Measurements from ENCODE around the gene SENP1. TPM values are rescaled to one million over a fixed set of nuclear protein-coding genes. Genes with fewer than 3 reads are reported as not detected.

The SENP1 gene
- total RNA-seq, 2 donors from 2014 or later, result 11.6 to 13.9 TPM

GRCh38 chr12:48135027-48135426, 29.1 kb upstream of the SENP1 start:
- TF ChIP-seq, protein P1, sequence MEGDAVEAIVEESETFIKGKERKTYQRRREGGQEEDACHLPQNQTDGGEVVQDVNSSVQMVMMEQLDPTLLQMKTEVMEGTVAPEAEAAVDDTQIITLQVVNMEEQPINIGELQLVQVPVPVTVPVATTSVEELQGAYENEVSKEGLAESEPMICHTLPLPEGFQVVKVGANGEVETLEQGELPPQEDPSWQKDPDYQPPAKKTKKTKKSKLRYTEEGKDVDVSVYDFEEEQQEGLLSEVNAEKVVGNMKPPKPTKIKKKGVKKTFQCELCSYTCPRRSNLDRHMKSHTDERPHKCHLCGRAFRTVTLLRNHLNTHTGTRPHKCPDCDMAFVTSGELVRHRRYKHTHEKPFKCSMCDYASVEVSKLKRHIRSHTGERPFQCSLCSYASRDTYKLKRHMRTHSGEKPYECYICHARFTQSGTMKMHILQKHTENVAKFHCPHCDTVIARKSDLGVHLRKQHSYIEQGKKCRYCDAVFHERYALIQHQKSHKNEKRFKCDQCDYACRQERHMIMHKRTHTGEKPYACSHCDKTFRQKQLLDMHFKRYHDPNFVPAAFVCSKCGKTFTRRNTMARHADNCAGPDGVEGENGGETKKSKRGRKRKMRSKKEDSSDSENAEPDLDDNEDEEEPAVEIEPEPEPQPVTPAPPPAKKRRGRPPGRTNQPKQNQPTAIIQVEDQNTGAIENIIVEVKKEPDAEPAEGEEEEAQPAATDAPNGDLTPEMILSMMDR (IDR thresholded peaks at IDR 0.05), result no peak
- no peaks in the 10 kb centered on the region for H3K27me3 ChIP-seq
- DNase-seq (ENCODE audit: low spot score), result no peak
- H3K4me1 ChIP-seq, result no peaks in the 10 kb centered on the region
- peaks cover 98% of the 10 kb centered on the region for H3K36me3 ChIP-seq
- H3K27ac ChIP-seq, result no peak overlapping the region
- H3K9me3 ChIP-seq, result no peaks in the 10 kb centered on the region
- no peak overlapping the region for H3K4me3 ChIP-seq

- H3K36me3 ChIP-seq, result peaks cover 91% of the 10 kb centered on the region
- H3K4me3 ChIP-seq, result no peak overlapping the region
- no peaks in the 10 kb centered on the region for H3K27me3 ChIP-seq
- DNase-seq (ENCODE audit: low spot score), result no peak
- H3K4me1 ChIP-seq, result peaks cover 0 to 4% of the 10 kb centered on the region in 2 donors
- no peak overlapping the region for H3K27ac ChIP-seq
- H3K9me3 ChIP-seq, result no peaks in the 10 kb centered on the region
- TF ChIP-seq, protein P1 (IDR thresholded peaks at IDR 0.05), result no peak
These were observed 26.9 kb upstream of the SENP1 start for GRCh38 chr12:48132826-48133225.

- peaks cover 89% of the 10 kb centered on the region for H3K36me3 ChIP-seq
- TF ChIP-seq, protein P1 (IDR thresholded peaks at IDR 0.05), result no peak
- H3K4me1 ChIP-seq, result peaks cover 0 to 15% of the 10 kb centered on the region in 2 donors
- no peak overlapping the region for H3K4me3 ChIP-seq
- H3K9me3 ChIP-seq, result no peaks in the 10 kb centered on the region
- no peak overlapping the region for H3K27ac ChIP-seq
- H3K27me3 ChIP-seq, result no peaks in the 10 kb centered on the region
- DNase-seq (ENCODE audit: low spot score), result no peak
These were observed 25.6 kb upstream of the SENP1 start for GRCh38 chr12:48131517-48131916.

- no peak overlapping the region for H3K27ac ChIP-seq
- no peaks in the 10 kb centered on the region for H3K27me3 ChIP-seq
- peaks cover 0 to 18% of the 10 kb centered on the region in 2 donors for H3K4me1 ChIP-seq
- peaks cover 86% of the 10 kb centered on the region for H3K36me3 ChIP-seq
- no peak overlapping the region for H3K4me3 ChIP-seq
- no peak for DNase-seq (ENCODE audit: low spot score)
- H3K9me3 ChIP-seq, result no peaks in the 10 kb centered on the region
- TF ChIP-seq, protein P1 (IDR thresholded peaks at IDR 0.05), result no peak
These were observed 23.5 kb upstream of the SENP1 start for GRCh38 chr12:48129376-48129775.

- H3K36me3 ChIP-seq, result peaks cover 86% of the 10 kb centered on the region
- TF ChIP-seq, protein P1 (IDR thresholded peaks at IDR 0.05), result no peak
- H3K27ac ChIP-seq, result no peak overlapping the region
- DNase-seq (ENCODE audit: low spot score), result no peak
- peaks cover 0 to 22% of the 10 kb centered on the region in 2 donors for H3K4me1 ChIP-seq
- H3K4me3 ChIP-seq, result no peak overlapping the region
- no peaks in the 10 kb centered on the region for H3K9me3 ChIP-seq
- no peaks in the 10 kb centered on the region for H3K27me3 ChIP-seq
These were observed 22.9 kb upstream of the SENP1 start for GRCh38 chr12:48128800-48129199.

DNA sequence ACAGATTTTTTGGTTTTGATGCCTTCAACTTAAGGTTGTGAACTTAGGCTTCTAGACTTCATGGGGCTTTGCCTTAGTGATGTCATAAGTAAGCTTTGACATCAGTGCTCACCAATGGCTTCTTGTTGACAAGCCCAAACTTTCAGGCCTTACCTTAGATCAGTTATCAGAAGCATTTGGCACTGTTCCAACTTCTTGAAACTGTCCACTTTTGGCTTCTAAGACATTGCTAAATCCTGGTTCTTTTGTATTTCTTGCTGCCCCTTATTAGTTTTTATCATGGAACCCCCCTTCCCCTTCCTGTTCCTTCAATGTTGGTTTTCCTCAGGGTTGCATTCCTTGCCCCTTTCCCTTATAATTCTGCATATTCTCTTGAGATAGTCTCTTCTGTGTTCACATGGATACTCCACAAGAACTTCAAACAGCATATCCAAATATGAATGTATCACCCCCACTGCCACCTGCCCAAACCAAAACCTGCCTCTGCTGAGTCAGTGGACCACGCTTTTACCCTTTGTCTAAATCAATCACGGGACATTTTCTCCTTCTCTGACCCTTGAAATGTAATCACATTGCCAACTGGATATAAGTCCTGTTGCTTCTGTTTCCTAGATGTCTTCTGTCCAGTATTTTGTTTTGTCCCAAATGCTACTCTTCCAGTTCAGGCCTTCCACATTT, 21.2 kb upstream of the SENP1 start:
- Histone ChIP-seq H3K27ac (peak overlapping the region in 1 of 2 donors; percentile 81), H3K27me3 (no peaks in the 10 kb centered on the region), H3K36me3 (peaks cover 81% of the 10 kb centered on the region), H3K4me1 (peaks cover 0 to 29% of the 10 kb centered on the region in 2 donors), H3K9me3 (no peaks in the 10 kb centered on the region), H3K4me3 (no peak overlapping the region)
- no peak for DNase-seq (ENCODE audit: low spot score)
- TF ChIP-seq, protein P1 (IDR thresholded peaks at IDR 0.05), result no peak
